AG09319 (cell line): Measurements from ENCODE around the gene CHD6.

ENCODE experiments used
- DNase-seq: peaks from one replicate; pipeline ENCODE4 v3.0.0-alpha.2; 2010; ENCODE audit warnings: low read depth; ENCODE audit errors: extremely low read depth
- TF ChIP-seq, protein P1 (sequence below): IDR thresholded peaks from 2 replicates; pipeline ENCODE4 v1.5.1; 2011; ENCODE audit warnings: low read depth, mild to moderate bottlenecking, inconsistent platforms, low read length, moderate library complexity

CHD6 gene

DNA sequence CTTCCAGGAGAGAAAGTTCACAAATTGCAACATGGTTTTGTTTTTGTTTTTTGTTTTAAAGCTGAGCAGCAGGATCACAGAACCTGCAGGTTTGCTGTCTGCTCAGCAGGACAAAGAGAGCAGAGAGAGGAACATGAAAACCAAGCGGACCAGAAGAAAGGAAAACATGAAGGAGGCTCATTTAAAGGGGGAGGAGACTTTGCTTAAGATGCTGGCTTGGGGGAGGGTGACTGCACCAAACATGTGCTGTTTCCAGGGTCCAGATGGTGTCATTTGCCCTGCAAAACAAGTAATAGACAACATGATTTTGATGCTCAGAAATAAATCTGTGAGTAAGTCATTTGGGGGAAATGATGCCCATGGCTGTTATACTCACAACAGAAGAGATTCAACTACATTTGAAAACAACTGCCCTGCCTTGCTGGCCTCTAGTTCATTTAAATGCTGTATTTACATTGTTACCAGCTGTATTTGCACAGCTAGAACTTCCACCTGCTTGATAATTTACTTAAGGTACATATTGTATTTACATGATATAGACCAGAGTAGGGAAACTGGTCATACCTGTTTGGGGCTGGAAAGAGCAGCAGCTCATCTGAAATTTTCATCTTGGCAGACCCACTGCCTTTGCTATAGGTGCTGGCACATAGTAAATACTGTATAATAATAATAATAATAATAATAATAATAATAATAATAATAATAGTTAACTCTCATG lies 32.2 kb upstream of the CHD6 start:
- TF ChIP-seq, protein P1, sequence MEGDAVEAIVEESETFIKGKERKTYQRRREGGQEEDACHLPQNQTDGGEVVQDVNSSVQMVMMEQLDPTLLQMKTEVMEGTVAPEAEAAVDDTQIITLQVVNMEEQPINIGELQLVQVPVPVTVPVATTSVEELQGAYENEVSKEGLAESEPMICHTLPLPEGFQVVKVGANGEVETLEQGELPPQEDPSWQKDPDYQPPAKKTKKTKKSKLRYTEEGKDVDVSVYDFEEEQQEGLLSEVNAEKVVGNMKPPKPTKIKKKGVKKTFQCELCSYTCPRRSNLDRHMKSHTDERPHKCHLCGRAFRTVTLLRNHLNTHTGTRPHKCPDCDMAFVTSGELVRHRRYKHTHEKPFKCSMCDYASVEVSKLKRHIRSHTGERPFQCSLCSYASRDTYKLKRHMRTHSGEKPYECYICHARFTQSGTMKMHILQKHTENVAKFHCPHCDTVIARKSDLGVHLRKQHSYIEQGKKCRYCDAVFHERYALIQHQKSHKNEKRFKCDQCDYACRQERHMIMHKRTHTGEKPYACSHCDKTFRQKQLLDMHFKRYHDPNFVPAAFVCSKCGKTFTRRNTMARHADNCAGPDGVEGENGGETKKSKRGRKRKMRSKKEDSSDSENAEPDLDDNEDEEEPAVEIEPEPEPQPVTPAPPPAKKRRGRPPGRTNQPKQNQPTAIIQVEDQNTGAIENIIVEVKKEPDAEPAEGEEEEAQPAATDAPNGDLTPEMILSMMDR = no peak
- no peak for DNase-seq

DNA sequence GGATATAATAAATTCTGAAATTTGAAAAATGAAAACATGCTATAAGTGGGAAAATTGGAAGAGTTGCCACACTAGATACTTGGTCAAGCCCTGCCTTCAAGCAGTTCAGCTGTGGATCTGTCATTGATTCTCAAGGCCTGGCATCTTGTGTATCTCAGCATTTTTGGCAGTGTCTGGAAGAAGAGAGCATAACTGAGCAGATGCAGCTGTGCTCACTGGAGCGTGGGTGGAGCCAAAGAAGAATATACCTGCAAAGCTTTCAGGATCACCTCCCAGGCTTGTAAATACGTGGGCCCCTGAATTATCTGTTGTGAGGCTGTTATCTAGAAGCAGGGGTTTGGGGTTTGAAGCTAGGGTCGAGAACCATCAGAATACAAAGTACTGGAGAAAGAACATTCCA lies 31.3 kb upstream of the CHD6 start:
- TF ChIP-seq, protein P1 = no peak
- no peak for DNase-seq

DNA sequence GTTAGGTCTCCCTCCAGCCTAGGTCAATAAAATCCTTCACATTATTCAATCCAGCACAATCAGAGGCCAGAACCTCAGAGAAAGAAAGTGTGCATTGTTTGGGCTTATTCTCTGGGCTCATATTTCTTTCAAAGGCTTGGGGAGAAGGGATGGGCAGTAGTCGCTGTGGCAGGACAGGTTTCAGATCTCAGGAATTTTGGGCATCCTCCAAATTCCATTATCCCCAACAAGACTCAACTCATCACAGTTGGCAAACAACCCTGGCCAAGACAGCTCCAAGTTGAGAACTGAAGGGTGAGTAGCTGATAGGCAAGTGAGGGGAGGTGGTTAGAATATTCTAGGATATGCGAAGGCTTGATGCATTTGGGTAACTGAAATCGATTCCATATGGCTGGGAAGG lies 27.2 kb upstream of the CHD6 start:
- TF ChIP-seq, protein P1 = no peak
- DNase-seq = no peak

DNA sequence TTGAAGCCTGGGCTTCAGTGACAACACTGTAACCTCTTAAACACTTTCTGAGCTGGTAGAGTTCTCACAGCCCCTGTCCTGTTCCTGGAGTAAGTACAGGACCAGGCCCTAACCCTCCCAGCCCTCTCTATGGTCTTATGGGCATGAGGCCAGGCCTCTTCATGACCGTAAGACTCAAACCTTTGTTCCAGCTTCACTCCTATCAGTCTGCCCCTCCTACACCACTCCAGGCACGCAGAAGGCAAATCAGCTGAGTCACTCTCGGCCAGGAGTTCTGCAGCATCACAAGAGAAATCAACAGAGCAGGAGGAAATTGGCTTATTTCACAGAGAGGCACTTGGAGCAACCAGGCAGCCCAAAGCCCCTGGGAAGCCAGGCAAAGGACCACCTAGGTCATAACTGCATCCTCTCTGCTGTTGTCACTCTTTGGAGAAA lies 25.3 kb upstream of the CHD6 start:
- no peak for DNase-seq
- TF ChIP-seq, protein P1 = no peak

DNA sequence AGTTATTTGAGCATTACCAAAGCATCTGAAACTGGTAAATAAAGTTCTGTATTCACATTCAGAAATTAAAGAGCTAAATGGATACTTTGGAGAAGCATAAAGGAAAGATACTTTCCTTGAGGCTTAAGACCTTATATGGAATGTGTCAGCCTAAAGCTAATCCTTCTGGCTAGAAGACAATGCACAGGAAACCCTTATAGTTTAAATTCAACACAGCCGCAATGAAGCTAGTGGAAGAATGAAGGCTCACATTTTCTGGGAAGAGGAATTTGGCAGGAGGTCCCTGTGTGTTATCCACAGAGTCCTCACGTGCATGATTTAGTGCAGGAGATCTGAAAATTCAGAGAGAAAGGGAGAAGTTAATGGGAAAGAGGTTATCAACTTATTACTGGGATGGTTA lies 21.5 kb upstream of the CHD6 start:
- DNase-seq = no peak
- TF ChIP-seq, protein P1 = no peak

DNA sequence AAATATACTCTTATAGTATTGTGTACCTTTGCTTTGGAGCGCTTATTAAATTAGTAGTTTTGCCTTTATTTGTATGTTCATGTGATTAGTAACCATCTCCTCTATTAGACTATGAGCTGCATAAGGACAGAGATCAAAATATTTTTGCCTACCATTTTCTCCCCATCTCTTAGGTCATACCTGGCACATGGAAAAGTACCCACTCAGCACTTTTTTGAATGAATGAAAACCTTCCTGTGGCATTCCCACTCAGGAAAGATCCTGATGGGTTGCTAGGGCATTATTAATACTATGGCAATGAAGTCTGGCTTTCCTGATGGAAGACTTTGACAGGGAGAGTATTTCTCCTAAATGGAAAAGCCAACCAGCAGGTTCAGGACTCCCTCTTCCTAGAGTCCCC lies 20.3 kb upstream of the CHD6 start:
- no peak for DNase-seq
- TF ChIP-seq, protein P1 = no peak

DNA sequence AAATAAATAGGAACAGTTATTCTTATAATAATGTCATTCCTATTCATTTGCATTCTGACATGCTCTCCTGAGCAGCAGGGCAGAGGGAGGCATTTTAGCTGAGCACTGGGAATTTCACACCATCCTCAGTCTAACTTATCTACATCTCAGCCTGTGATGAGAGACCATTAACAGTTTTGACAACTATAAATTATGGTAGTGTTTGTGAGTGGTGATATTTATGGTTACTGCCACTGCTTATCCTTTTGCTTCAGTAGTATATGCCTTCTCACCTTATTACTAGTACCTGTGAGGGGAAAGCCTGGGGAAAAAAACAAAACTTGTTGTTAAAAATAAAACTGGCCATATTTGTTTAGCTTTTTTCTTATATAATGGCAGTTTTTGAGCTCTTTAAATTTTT lies 17.0 kb upstream of the CHD6 start:
- TF ChIP-seq, protein P1 = no peak
- DNase-seq = no peak
